ENCODE data around the gene NEK10. TPM values are rescaled to one million over a fixed set of nuclear protein-coding genes. Genes with fewer than 3 reads are reported as not detected.

The NEK10 gene
- total and polyA plus RNA-seq, 9 of the 15 experiments (the other 6 are each of a cell fraction or from before 2014, with no cell fraction given) = 0.07 TPM; not detected in 8

GRCh38 chr3:27356976-27357375 is 12.2 kb downstream of the NEK10 start:
- 0% methylated on average over 3 of the region's 3 CpGs for WGBS (ENCODE audit: insufficient coverage, low coverage, missing lambda C conversion rate)
- H3K27ac ChIP-seq (ENCODE audit: extremely low read depth, low read depth, low read length) = no peak overlapping the region
- intact Hi-C loops (cut with micrococcal nuclease) (loop anchor here (1.0 kb wide), 1 partner anchor 110 kb away; no protein-coding TSS in a partner anchor), in situ Hi-C loops (cut with MboI) (no loop called here)
- H3K9me1 ChIP-seq (ENCODE audit: control insufficient read depth, insufficient read depth, low read length) = no peaks in the 10 kb centered on the region
- no peak for FAIRE-seq
- no peak for TF ChIP-seq ZNF124 (CRISPR knock-in tag; IDR thresholded peaks at IDR 0.05)
- no peak for TF ChIP-seq RBM39 (optimal IDR thresholded peaks at IDR 0.05; ENCODE audit: low read depth, low read length)
- no peak for TF ChIP-seq RFX5 (IDR thresholded peaks at IDR 0.05; ENCODE audit: low read depth, low read length)
- no peak for TF ChIP-seq ATF3 (IDR thresholded peaks at IDR 0.05)
- no peak for TF ChIP-seq ATF3 (CRISPR knock-in tag; conservative IDR thresholded peaks at IDR 0.05)
- no peak for TF ChIP-seq HNRNPK (IDR thresholded peaks at IDR 0.05; ENCODE audit: low read depth, low read length, poor library complexity, severe bottlenecking)
- TF ChIP-seq HDAC3 (IDR thresholded peaks at IDR 0.05; ENCODE audit: borderline replicate concordance, partially characterized antibody) = no peak
- TF ChIP-seq ZNF184 (CRISPR knock-in tag; IDR thresholded peaks at IDR 0.05) = no peak
- TF ChIP-seq RBBP5 (IDR thresholded peaks at IDR 0.05; ENCODE audit: borderline replicate concordance, insufficient read depth, low read length, poor library complexity, severe bottlenecking) = no peak
- H3K27me3 ChIP-seq (ENCODE audit: control insufficient read depth in 2 of 2, insufficient read depth in 2 of 2, low read length in 2 of 2) = no peaks in the 10 kb centered on the region
- no peaks in the 10 kb centered on the region for H3K79me2 ChIP-seq (ENCODE audit: control insufficient read depth, insufficient read depth, low read length)
- no peak overlapping the region for H3K4me2 ChIP-seq (ENCODE audit: insufficient read depth, low read length)
- CTCF ChIA-PET (ENCODE audit: low intra/inter-chr PET ratio) = no interaction called here
- H2AFZ ChIP-seq (ENCODE audit: low read depth, low read length) = no peak overlapping the region
- H3K36me3 ChIP-seq (ENCODE audit: control insufficient read depth, insufficient read depth, low read length) = no peaks in the 10 kb centered on the region
- H3K9me3 ChIP-seq (replicated peaks; ENCODE audit: control insufficient read depth, insufficient read depth, low read depth, low read length) = no peaks in the 10 kb centered on the region
- no peaks in the 10 kb centered on the region for H3K4me1 ChIP-seq (replicated peaks in 1 of 2; ENCODE audit: control insufficient read depth in 2 of 2, insufficient read depth in 2 of 2, low read length in 2 of 2)
- no peak for ATAC-seq
- no peaks in the 10 kb centered on the region for H4K20me1 ChIP-seq (replicated peaks; ENCODE audit: control insufficient read depth, insufficient read depth, low read length)
- no peak for DNase-seq (ENCODE audit: extremely low read depth in 1 of 4, low spot score in 3 of 4)
- H3K4me3 ChIP-seq = no peak overlapping the region
- POLR2A ChIA-PET = no interaction called here
- no peak overlapping the region for H3K9ac ChIP-seq (ENCODE audit: insufficient read depth in 1 of 2, low read depth in 2 of 2, low read length in 2 of 2)
- BruUV-seq (replicated peaks) = no TSS peak
